Measurements from ENCODE around the gene GRIK2. TPM values are rescaled to one million over a fixed set of nuclear protein-coding genes. Genes with fewer than 3 reads are reported as not detected.

Gene GRIK2
- total RNA-seq, 2 experiments from 2014 or later: not detected

DNA sequence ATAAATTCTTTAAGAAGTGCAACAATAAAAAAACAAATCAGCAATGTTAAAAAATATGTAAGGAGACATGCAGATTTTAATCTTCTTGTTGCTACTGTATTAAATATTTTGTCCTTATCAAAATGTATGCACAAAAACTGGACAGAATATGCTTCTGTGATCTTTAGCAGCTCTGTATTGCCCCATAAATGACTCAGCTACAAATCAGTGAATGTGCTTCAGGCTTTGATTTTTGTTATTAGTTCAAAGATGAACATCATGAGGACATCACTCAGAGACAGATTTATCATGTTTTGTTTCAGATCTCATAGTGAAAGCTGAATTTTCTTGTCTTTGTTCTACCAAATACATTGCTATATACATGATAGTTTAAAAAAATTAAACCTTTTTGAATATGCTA, 312.4 kb downstream of the GRIK2 start:
- Mint-ChIP-seq H3K27me3 (no peaks in the 10 kb centered on the region), H3K4me1 (no peaks in the 10 kb centered on the region), H3K9me3 (no peaks in the 10 kb centered on the region), H3K27ac (no peak overlapping the region), H3K4me3 (no peak overlapping the region), H3K36me3 (no peaks in the 10 kb centered on the region)
- DNase-seq: no peak

DNA sequence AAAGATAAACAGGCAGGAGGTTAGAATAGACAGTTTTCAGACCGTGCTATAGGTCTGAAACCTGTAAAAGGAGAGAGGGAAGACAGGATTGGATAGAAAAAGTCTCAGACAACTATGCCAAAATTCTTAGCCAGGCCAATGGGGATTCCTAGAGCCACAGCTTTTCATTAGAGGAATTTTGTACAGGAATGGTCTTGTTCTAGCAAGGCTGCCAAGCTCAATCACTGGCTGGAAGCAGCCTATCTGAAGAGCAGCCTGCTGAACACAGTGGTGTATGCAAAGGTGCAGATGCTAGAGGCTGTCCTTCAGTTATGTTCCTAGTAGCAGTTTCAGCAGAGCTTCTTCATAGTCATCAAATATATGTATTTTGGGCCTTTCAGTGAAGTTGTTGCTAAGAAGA, 313.1 kb downstream of the GRIK2 start:
- Mint-ChIP-seq H3K9me3 (no peaks in the 10 kb centered on the region), H3K4me3 (no peak overlapping the region), H3K27me3 (no peaks in the 10 kb centered on the region), H3K4me1 (no peaks in the 10 kb centered on the region), H3K36me3 (no peaks in the 10 kb centered on the region), H3K27ac (no peak overlapping the region)
- no peak for DNase-seq

DNA sequence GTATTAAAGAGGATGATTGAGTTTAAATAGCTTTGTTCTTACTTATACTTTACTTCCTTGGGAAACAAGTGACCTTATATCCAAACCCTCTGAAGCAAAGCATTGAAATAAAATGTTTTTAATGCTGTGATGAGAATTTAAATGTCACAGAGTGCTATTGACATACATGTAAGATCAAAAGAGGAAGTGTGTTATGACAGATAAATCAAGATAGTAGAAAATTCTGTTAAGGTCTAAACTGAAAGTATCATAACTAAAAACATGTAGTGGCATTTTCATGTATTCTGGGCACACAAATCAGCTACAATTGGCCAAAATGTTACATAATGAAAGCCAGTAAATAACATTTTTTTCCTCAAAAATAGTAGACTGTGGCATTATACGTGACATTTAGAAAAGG, 318.0 kb downstream of the GRIK2 start:
- Mint-ChIP-seq H3K36me3 (no peaks in the 10 kb centered on the region), H3K9me3 (no peaks in the 10 kb centered on the region), H3K4me3 (no peak overlapping the region), H3K4me1 (no peaks in the 10 kb centered on the region), H3K27ac (no peak overlapping the region), H3K27me3 (no peaks in the 10 kb centered on the region)
- no peak for DNase-seq

DNA sequence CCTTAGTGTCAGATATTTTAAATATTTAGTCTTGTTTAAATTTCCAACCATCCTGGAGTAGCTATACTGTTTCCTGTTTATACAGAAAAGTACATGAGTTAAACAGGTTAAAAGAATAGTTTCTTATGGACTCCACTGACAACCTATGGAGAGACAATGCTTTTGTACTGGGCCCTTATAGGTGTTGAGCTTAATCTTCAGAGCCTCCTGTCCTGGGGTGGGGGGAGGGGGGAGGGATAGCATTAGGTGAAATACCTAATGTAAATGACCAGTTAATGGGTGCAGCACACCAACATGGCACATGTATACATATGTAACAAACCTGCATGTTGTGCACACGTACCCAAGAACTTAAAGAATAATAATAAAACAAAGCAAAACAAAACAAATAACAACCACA, 322.9 kb downstream of the GRIK2 start:
- Mint-ChIP-seq H3K9me3 (no peaks in the 10 kb centered on the region), H3K4me1 (no peaks in the 10 kb centered on the region), H3K27ac (no peak overlapping the region), H3K4me3 (no peak overlapping the region), H3K36me3 (no peaks in the 10 kb centered on the region), H3K27me3 (no peaks in the 10 kb centered on the region)
- DNase-seq: no peak

DNA sequence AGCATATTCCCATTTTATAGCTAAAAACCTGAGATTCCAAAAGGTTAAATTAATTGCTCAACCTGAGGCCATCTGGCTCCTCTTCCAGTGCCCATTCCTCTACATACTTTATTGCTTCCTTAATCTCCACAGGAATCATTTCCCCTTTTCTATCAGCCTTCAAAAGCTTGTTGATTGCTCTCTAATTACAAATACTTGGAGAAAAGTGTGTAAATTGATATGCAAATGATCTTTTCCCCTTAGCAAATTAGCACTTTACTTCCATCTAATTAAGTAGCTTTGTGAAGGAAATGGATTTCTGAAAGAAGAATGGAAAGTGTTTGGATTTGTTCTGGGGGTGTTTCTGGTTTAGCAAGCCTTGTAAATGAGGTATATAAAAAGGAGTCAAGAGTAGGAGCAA, 323.3 kb downstream of the GRIK2 start:
- Mint-ChIP-seq H3K4me3 (no peak overlapping the region), H3K4me1 (no peaks in the 10 kb centered on the region), H3K36me3 (no peaks in the 10 kb centered on the region), H3K27me3 (no peaks in the 10 kb centered on the region), H3K27ac (no peak overlapping the region), H3K9me3 (no peaks in the 10 kb centered on the region)
- DNase-seq: no peak

DNA sequence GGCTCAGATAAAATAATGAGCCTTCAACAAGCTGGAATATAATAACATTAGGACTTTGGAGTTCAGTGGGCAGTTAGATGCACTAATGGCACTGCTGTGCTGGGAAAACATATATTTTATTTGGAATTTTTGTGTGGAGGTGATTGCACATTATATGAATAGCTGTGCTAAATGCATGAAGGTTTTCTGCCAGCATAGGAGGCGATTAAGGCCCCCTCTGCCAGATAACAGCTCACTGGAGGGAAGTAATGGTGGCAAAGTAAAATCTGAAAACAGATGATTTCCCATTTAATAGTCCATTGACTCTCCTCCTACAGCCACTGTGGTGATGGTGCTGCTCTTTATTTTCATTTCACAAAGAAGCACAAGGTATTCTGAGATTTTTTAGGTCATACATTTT, 326.0 kb downstream of the GRIK2 start:
- Mint-ChIP-seq H3K36me3 (no peaks in the 10 kb centered on the region), H3K4me1 (no peaks in the 10 kb centered on the region), H3K27me3 (no peaks in the 10 kb centered on the region), H3K27ac (no peak overlapping the region), H3K9me3 (no peaks in the 10 kb centered on the region), H3K4me3 (no peak overlapping the region)
- no peak for DNase-seq

DNA sequence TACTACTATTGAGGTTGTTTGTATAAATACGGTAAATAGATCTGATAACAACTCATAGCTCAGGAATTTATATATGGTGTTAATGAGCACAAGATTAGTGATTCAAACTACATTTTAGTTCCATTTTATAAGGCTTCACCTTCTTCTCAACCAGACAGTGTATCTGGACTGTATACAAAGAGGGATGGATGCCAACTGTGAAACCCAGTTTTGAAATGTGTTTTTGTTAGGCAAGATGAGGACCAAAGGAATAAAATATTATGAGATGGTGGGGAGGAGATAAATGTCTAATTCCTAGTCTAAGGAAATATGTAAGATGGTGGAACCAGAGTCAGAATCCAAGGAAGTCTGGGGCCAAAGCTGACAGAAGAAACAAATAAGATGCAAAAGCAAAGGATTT, 329.0 kb downstream of the GRIK2 start:
- no peak overlapping the region for H3K27ac Mint-ChIP-seq
- no peak overlapping the region for H3K4me3 Mint-ChIP-seq
- H3K36me3 Mint-ChIP-seq: no peaks in the 10 kb centered on the region
- no peaks in the 10 kb centered on the region for H3K4me1 Mint-ChIP-seq
- no peak for DNase-seq
- no peaks in the 10 kb centered on the region for H3K9me3 Mint-ChIP-seq
- no peaks in the 10 kb centered on the region for H3K27me3 Mint-ChIP-seq

DNA sequence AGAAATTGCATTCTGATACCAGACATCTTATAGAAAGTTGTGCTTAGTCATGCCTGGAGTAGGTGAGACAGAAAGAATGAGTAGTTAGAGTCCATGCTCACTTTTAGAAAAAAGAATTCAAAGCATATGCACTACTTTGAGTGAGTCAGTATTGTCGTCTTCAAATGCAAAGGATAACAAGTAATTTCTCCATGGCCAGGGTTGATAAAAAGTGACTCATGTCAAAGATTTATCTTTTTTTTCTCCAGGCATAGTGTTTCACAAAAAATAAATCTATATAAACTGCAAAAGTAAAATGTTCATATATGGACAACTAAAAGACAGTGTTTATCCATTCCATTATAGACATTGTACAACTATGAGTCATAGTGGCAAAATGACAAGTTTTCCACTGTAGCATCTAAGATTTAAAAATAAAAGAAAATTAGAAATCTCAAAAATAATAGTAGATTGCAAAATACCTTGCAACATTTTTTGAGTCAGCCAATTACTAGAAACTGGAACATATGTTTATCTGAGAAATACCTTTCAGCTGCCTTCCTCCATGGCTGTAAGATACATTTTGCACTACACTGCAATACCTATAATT, 329.6 kb downstream of the GRIK2 start:
- no peak overlapping the region for H3K4me3 Mint-ChIP-seq
- H3K4me1 Mint-ChIP-seq: no peaks in the 10 kb centered on the region
- H3K36me3 Mint-ChIP-seq: no peaks in the 10 kb centered on the region
- no peaks in the 10 kb centered on the region for H3K27me3 Mint-ChIP-seq
- no peaks in the 10 kb centered on the region for H3K9me3 Mint-ChIP-seq
- no peak for DNase-seq
- no peak overlapping the region for H3K27ac Mint-ChIP-seq

DNA sequence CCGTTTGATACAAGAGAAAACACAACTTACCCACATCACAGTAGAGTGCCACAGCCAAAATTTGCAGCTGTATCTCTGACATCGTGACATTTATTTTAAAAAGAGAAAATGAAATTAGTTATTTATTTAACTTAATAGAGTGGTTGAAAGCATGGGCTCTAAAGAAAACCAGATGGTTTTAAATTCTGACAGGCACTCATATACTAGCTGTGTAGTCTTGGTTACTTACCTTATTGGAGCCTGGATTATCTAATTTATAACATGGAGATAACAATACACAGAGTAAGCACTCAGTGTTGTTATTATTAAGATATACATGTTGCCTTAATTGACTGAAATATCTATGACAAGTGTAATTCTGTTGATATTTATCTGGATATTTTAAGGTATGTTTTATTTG, 334.9 kb downstream of the GRIK2 start:
- H3K27me3 Mint-ChIP-seq: no peaks in the 10 kb centered on the region
- H3K4me1 Mint-ChIP-seq: peaks cover 5% of the 10 kb centered on the region

DNA sequence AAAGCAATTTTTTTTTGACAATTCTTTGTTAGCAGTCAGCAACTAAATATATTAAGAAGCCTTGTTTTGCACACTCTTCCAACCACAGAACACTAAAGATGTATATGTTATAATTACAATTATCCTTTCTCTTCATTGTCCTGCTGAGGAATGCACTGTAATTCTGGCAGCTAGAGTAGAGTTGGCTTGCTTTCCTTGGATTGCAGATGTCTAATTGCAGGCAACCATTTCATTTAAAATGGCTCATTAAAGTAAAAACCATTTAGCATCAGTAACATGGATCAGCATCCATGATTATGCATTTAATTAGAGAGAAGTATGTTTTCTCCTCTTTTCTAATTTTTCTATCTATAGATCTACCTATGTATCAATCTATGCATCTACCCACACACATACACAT, 335.4 kb downstream of the GRIK2 start:
- no peaks in the 10 kb centered on the region for H3K36me3 Mint-ChIP-seq
- no peaks in the 10 kb centered on the region for H3K27me3 Mint-ChIP-seq
- no peaks in the 10 kb centered on the region for H3K9me3 Mint-ChIP-seq
- no peak overlapping the region for H3K27ac Mint-ChIP-seq
- H3K4me3 Mint-ChIP-seq: no peak overlapping the region
- no peak for DNase-seq
- peaks cover 5% of the 10 kb centered on the region for H3K4me1 Mint-ChIP-seq

More for the DNA sequence above, 334.9 kb downstream of the GRIK2 start:
- no peak overlapping the region for H3K27ac Mint-ChIP-seq
- H3K4me3 Mint-ChIP-seq: no peak overlapping the region
- H3K36me3 Mint-ChIP-seq: no peaks in the 10 kb centered on the region
- no peak for DNase-seq
- H3K9me3 Mint-ChIP-seq: no peaks in the 10 kb centered on the region

DNA sequence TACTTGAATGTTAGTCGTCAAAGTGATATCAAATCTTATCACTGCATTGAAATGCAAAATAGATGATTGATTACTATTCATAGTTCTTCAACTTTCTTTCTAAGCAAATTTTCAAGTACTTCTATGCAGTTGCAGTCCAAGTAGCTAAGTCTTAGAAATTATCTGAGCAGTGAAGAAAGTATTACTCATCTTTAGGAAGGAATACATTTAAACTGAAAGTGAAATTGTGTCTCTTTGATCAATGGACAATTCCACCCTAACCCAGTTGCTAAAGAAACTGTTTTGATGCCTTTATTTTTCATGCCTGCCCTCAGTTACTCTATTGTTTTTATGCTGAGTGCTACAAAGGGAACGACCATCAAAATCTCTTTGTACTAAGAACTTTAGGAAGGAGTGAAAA, 337.4 kb downstream of the GRIK2 start:
- H3K27me3 Mint-ChIP-seq: no peaks in the 10 kb centered on the region
- DNase-seq: no peak
- no peak overlapping the region for H3K4me3 Mint-ChIP-seq
- H3K36me3 Mint-ChIP-seq: no peaks in the 10 kb centered on the region
- H3K9me3 Mint-ChIP-seq: peaks cover 4% of the 10 kb centered on the region
- H3K4me1 Mint-ChIP-seq: peaks cover 5% of the 10 kb centered on the region
- H3K27ac Mint-ChIP-seq: no peak overlapping the region

DNA sequence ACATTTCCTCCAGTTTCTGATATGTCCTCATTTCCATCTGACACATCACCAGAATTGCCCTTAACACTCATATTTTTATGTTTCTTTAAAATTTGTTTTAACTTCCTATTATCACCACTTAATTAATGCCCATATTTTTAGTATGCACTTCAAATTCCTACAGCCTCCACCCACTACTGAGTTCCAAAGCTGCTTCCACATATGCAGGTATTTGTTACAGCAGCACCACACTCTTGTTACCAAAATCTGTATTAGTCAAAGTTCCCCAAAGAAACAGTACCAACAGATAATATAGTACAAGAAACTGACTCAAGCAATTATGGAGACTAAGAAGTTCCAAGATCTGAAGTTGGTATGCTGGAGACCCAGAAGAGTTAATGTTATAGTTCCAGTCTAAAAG, 340.4 kb downstream of the GRIK2 start:
- no peaks in the 10 kb centered on the region for H3K27me3 Mint-ChIP-seq
- H3K27ac Mint-ChIP-seq: no peak overlapping the region

DNA sequence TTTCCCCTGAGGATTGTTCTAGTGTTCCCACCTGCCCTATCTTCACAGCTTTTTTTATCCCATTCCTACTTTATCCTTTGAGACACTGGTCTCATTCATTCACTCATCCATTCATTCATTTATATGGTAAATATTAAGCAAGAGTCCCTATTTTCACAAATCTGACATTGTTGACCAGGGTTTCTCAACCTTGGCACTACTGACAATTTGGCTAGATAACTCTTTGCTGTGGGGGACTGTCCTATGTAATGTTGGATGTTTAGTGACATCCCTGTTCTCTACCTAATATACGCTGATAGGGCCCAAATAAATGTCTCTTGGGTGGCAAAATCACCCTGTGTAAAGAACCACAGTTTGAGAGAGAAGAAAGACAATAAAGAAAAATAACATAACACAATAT, 345.0 kb downstream of the GRIK2 start:
- Mint-ChIP-seq H3K4me3 (no peak overlapping the region), H3K36me3 (no peaks in the 10 kb centered on the region), H3K27me3 (no peaks in the 10 kb centered on the region), H3K4me1 (no peaks in the 10 kb centered on the region), H3K27ac (no peak overlapping the region), H3K9me3 (peaks cover 16% of the 10 kb centered on the region)
- no peak for DNase-seq

More for the DNA sequence above, 340.4 kb downstream of the GRIK2 start:
- peaks cover 14% of the 10 kb centered on the region for H3K9me3 Mint-ChIP-seq
- H3K4me3 Mint-ChIP-seq: no peak overlapping the region
- no peaks in the 10 kb centered on the region for H3K36me3 Mint-ChIP-seq
- no peak for DNase-seq
- peaks cover 5% of the 10 kb centered on the region for H3K4me1 Mint-ChIP-seq

DNA sequence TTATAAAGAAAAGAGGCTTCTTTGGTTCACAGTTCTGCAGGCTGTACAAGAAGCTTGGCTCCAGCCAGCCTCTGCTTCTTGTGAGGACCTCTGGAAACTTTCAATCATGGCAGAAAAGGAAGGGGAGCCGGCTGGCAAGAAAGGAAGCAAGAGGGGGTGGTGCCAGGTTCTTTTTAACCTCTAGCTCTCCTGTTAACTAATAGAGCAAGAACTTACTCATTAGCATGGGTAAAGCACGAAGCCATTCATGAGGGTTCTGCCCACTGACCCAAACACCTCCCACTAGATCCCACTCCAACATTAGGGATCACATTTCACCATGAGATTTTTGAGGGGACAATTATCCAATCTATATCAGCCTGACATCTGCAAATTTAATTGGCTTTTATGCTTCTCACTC, 347.1 kb downstream of the GRIK2 start:
- DNase-seq: no peak
- Mint-ChIP-seq H3K9me3 (peaks cover 14% of the 10 kb centered on the region), H3K36me3 (no peaks in the 10 kb centered on the region), H3K4me1 (no peaks in the 10 kb centered on the region), H3K27ac (no peak overlapping the region), H3K4me3 (no peak overlapping the region), H3K27me3 (no peaks in the 10 kb centered on the region)

DNA sequence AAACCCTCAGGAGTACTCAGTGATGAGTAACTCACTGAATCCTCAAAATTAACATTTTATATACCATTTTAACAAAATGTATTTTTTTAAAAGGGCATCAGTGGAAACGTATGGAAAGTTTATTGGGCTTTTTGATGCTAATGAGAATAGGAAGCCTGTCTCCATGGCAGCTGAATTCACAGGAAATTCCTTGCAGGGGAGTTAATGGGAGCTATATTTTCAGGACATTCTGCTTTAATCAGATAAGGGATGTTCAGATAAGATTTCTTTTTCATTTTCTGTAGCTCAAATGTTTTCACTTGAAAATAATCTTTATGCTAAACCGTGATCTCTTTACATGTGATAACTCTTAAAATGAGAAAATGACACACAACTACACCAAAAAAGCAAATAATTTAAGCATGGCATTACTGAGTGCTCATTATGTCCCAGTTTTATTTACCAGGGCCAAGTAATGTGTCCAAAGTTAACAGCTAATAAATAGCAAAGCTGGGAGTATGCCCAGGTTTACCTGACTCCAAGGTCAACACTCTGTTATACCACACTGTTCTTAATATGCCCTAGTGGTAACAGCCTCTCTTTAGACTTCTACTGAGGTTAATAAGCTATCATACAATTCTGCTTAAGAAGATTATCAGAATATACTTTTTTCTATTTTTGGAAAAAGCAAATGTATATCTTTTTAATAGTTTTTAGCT, 348.1 kb downstream of the GRIK2 start:
- DNase-seq: no peak
- no peaks in the 10 kb centered on the region for H3K36me3 Mint-ChIP-seq
- H3K27me3 Mint-ChIP-seq: no peaks in the 10 kb centered on the region
- H3K27ac Mint-ChIP-seq: no peak overlapping the region
- H3K4me1 Mint-ChIP-seq: no peaks in the 10 kb centered on the region
- H3K9me3 Mint-ChIP-seq: peaks cover 13% of the 10 kb centered on the region
- no peak overlapping the region for H3K4me3 Mint-ChIP-seq

DNA sequence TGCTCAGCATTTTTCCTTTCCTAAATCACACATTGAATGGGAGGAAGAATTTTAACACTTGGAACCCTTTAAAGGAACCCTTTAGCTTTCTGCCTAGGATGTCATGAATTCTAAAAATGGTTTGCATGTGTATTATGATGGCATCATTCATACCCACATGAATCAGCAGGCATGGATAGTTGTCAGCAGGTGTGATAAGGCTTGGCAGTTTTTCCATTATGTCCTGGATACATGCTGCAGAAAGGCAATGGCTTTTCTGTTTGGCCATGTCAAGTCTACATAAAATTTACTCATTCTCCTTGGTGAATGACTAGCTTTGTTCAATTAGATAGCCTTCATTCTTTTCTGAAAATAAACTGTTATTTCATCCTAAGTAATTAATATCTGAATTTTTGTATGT, 353.7 kb downstream of the GRIK2 start:
- H3K9me3 Mint-ChIP-seq: peaks cover 4% of the 10 kb centered on the region
- no peaks in the 10 kb centered on the region for H3K27me3 Mint-ChIP-seq
- DNase-seq: no peak
- H3K36me3 Mint-ChIP-seq: no peaks in the 10 kb centered on the region
- no peak overlapping the region for H3K4me3 Mint-ChIP-seq
- no peak overlapping the region for H3K27ac Mint-ChIP-seq
- no peaks in the 10 kb centered on the region for H3K4me1 Mint-ChIP-seq

Measured in activated naive CD8-positive, alpha-beta T cell treated with anti-CD3 and anti-CD28 coated beads for 36 hours (primary cell).